ENCODE measurements around the gene ZFP36. TPM values are rescaled to one million over a fixed set of nuclear protein-coding genes. Genes with fewer than 3 reads are reported as not detected.

The ZFP36 gene
- total RNA-seq, 1 donor from 2014 or later: 3.1 TPM

DNA sequence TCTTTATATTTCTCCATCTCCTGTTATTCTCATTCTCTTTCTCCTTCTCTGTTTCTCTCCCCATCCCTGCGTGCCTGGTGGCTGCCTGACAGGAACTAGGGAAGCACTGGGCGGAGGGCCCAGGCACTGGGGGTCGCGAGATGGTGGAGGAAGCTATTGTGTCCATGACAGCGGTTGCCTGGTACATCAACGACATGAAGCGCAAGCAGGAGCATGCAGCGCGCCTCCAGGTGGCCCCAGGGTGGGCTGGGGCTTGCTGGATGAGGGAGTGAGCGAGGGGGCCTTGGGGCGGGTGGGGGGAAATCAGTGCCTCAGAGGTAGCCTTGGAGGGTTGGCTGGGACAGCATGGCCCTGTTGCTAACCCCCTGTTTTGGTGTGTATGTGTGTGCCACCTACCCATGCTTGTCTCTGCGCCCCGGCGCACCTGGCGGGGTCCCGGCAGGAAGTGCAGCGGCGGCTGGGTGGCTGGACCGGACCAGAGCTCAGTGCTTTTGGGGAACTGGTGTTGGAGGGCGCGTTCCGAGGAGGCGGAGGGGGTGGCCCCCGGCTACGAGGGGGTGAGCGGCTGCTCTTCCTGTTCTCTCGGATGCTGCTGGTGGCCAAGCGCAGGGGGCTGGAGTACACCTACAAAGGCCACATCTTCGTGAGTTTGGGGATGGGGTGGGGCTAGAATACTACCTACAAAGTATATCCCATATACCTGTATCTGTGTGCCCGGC, 11.0 kb downstream of the ZFP36 start:
- DNase-seq: no peak
- H3K27me3 Mint-ChIP-seq (ENCODE audit: unreplicated experiment): peaks cover 10% of the 10 kb centered on the region
- H3K36me3 Mint-ChIP-seq (ENCODE audit: unreplicated experiment): no peaks in the 10 kb centered on the region
- peaks cover 10% of the 10 kb centered on the region for H3K4me1 Mint-ChIP-seq (ENCODE audit: low read depth, unreplicated experiment)
- TF ChIP-seq, protein P1, sequence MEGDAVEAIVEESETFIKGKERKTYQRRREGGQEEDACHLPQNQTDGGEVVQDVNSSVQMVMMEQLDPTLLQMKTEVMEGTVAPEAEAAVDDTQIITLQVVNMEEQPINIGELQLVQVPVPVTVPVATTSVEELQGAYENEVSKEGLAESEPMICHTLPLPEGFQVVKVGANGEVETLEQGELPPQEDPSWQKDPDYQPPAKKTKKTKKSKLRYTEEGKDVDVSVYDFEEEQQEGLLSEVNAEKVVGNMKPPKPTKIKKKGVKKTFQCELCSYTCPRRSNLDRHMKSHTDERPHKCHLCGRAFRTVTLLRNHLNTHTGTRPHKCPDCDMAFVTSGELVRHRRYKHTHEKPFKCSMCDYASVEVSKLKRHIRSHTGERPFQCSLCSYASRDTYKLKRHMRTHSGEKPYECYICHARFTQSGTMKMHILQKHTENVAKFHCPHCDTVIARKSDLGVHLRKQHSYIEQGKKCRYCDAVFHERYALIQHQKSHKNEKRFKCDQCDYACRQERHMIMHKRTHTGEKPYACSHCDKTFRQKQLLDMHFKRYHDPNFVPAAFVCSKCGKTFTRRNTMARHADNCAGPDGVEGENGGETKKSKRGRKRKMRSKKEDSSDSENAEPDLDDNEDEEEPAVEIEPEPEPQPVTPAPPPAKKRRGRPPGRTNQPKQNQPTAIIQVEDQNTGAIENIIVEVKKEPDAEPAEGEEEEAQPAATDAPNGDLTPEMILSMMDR (IDR thresholded peaks at IDR 0.05; ENCODE audit: partially characterized antibody, unreplicated experiment): no peak
- peak overlapping the region; percentile 42 for H3K4me3 Mint-ChIP-seq (ENCODE audit: unreplicated experiment)
- H3K27ac Mint-ChIP-seq (ENCODE audit: unreplicated experiment): no peak overlapping the region
- peaks cover 13% of the 10 kb centered on the region for H3K9me3 Mint-ChIP-seq (ENCODE audit: unreplicated experiment)

DNA sequence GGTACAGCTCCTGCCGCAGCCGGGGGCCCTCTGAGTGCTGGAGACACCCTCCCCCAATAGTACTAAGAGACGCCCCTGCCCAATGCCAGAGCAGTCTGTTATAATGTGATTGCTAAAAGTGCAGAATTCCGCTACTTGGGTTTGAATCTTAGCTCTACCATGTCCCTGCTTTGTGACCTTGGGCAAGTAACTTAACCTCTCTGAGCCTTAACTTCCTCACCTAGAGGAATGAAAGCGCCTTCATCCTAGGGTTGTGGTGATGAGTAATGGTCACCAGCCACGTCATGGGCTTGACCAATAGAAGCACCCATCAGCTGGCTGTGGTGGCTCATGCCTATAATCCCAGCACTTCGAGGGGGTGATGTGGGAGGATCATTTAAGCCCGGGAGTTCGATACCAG, 12.4 kb downstream of the ZFP36 start:
- TF ChIP-seq, protein P1 (IDR thresholded peaks at IDR 0.05; ENCODE audit: partially characterized antibody, unreplicated experiment): no peak
- H3K36me3 Mint-ChIP-seq (ENCODE audit: unreplicated experiment): no peaks in the 10 kb centered on the region
- no peak overlapping the region for H3K27ac Mint-ChIP-seq (ENCODE audit: unreplicated experiment)
- H3K4me1 Mint-ChIP-seq (ENCODE audit: low read depth, unreplicated experiment): peaks cover 10% of the 10 kb centered on the region
- peaks cover 8% of the 10 kb centered on the region for H3K27me3 Mint-ChIP-seq (ENCODE audit: unreplicated experiment)
- peaks cover 8% of the 10 kb centered on the region for H3K9me3 Mint-ChIP-seq (ENCODE audit: unreplicated experiment)
- no peak overlapping the region for H3K4me3 Mint-ChIP-seq (ENCODE audit: unreplicated experiment)
- no peak for DNase-seq

DNA sequence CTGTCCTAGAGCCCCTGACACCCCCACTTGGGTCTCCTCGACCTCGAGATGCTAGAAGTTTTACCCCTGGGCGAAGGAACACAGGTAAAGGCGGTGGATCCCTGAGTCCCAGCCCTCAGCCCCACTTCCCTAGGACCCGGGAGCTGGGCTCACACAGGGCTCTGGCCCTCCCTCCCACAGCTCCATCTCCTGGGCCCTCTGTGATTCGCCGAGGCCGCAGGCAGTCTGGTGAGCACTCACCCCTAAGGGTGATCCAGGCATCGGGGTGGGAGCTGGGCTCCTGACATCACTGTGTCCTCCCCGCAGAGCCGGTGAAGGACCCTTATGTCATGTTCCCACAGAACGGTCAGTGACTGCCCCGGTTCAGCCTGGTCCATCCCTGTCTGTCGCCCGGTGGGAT, 14.1 kb downstream of the ZFP36 start:
- H3K36me3 Mint-ChIP-seq (ENCODE audit: unreplicated experiment): no peaks in the 10 kb centered on the region
- no peak overlapping the region for H3K4me3 Mint-ChIP-seq (ENCODE audit: unreplicated experiment)
- H3K27me3 Mint-ChIP-seq (ENCODE audit: unreplicated experiment): peaks cover 9% of the 10 kb centered on the region
- no peak for DNase-seq
- H3K4me1 Mint-ChIP-seq (ENCODE audit: low read depth, unreplicated experiment): peaks cover 4% of the 10 kb centered on the region
- TF ChIP-seq, protein P1 (IDR thresholded peaks at IDR 0.05; ENCODE audit: partially characterized antibody, unreplicated experiment): no peak
- H3K27ac Mint-ChIP-seq (ENCODE audit: unreplicated experiment): no peak overlapping the region
- H3K9me3 Mint-ChIP-seq (ENCODE audit: unreplicated experiment): peaks cover 4% of the 10 kb centered on the region

DNA sequence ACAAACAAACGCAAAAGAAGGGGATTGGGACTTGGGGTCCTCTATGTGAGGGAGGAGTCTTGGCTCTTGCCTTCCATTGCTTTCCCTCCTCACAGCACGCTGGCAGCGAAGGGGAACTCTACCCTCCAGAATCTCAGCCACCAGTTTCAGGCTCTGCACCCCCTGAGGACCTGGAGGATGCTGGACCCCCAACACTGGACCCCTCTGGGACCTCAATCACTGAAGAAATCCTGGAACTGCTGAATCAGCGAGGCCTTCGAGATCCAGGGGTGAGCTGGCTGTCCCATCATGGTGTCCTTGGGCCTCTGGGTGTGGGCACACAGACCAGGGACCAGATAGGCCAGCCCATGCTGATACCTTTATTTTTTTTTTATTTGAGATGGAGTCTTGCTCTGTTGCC, 15.4 kb downstream of the ZFP36 start:
- no peak for DNase-seq
- no peak overlapping the region for H3K27ac Mint-ChIP-seq (ENCODE audit: unreplicated experiment)
- H3K4me1 Mint-ChIP-seq (ENCODE audit: low read depth, unreplicated experiment): no peaks in the 10 kb centered on the region
- peaks cover 4% of the 10 kb centered on the region for H3K9me3 Mint-ChIP-seq (ENCODE audit: unreplicated experiment)
- no peaks in the 10 kb centered on the region for H3K36me3 Mint-ChIP-seq (ENCODE audit: unreplicated experiment)
- no peak overlapping the region for H3K4me3 Mint-ChIP-seq (ENCODE audit: unreplicated experiment)
- peaks cover 14% of the 10 kb centered on the region for H3K27me3 Mint-ChIP-seq (ENCODE audit: unreplicated experiment)
- TF ChIP-seq, protein P1 (IDR thresholded peaks at IDR 0.05; ENCODE audit: partially characterized antibody, unreplicated experiment): no peak

DNA sequence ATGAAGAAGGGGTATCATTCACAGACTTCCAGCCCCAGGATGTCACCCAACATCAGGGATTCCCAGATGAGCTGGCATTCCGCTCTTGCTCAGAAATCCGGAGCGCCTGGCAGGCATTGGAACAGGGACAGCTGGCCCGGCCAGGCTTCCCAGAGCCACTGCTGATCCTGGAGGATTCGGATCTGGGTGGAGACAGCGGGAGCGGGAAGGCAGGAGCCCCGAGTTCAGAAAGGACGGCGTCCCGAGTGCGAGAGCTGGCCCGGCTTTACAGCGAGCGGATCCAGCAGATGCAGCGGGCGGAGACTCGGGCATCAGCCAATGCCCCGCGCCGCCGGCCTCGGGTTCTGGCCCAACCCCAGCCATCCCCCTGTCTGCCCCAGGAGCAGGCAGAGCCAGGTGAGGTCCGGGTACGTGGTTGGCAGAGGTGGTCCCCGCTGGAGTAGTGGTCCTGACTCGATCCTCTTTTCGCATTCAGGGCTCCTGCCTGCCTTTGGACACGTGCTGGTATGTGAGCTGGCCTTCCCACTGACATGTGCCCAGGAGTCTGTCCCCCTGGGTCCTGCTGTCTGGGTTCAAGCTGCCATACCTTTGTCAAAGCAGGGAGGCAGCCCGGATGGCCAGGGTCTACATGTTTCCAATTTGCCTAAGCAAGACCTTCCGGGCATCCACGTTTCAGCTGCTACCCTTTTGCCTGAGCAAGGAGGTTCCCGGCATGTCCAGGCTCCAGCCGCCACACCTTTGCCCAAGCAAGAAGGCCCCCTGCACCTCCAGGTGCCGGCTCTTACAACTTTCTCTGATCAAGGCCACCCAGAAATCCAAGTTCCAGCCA, 16.8 kb downstream of the ZFP36 start:
- H3K9me3 Mint-ChIP-seq (ENCODE audit: unreplicated experiment): peaks cover 4% of the 10 kb centered on the region

More for the DNA sequence above, 16.8 kb downstream of the ZFP36 start:
- Mint-ChIP-seq H3K4me3 (ENCODE audit: unreplicated experiment) (no peak overlapping the region), H3K4me1 (ENCODE audit: low read depth, unreplicated experiment) (peaks cover 2% of the 10 kb centered on the region), H3K27ac (ENCODE audit: unreplicated experiment) (no peak overlapping the region), H3K36me3 (ENCODE audit: unreplicated experiment) (no peaks in the 10 kb centered on the region), H3K27me3 (ENCODE audit: unreplicated experiment) (peaks cover 16% of the 10 kb centered on the region)
- no peak for DNase-seq
- TF ChIP-seq, protein P1 (IDR thresholded peaks at IDR 0.05; ENCODE audit: partially characterized antibody, unreplicated experiment): no peak

Measured in glutamatergic neuron (in vitro differentiated cells).